ENCODE data around the gene ARL16.

Gene ARL16

GRCh38 chr17:81712468-81713003, 28.9 kb upstream of the ARL16 start:
- no peak for DNase-seq

GRCh38 chr17:81711814-81712467, 28.3 kb upstream of the ARL16 start, which contains the start of gene SLC25A10:
Gene SLC25A10, plus strand, starts transcription at chr17:81712284. Its CDS starts 143 bp downstream, at chr17:81712427.
- DNase-seq: peak; percentile 87

- peak; percentile 45 for DNase-seq
Observed at GRCh38 chr17:81710514-81711308, 27.1 kb upstream of the ARL16 start.

- DNase-seq: no peak
Observed at GRCh38 chr17:81708739-81709185, 25.2 kb upstream of the ARL16 start.

GRCh38 chr17:81707725-81708646, 24.4 kb upstream of the ARL16 start:
- DNase-seq: no peak

- no peak for DNase-seq
Observed at GRCh38 chr17:81706757-81707624, 23.4 kb upstream of the ARL16 start.

GRCh38 chr17:81706232-81706611, 22.6 kb upstream of the ARL16 start:
- no peak for DNase-seq

- DNase-seq: no peak
Observed at GRCh38 chr17:81705518-81706231, 22.1 kb upstream of the ARL16 start.

GRCh38 chr17:81703747-81704654, 20.4 kb upstream of the ARL16 start:
- peak; percentile 44 for DNase-seq

- peak; percentile 94 for DNase-seq
Observed at GRCh38 chr17:81702934-81703746, 19.5 kb upstream of the ARL16 start, which contains the start of gene MRPL12. Gene MRPL12, plus strand, starts transcription at chr17:81703367. Its CDS starts 135 bp downstream, at chr17:81703502.

- peak; percentile 47 for DNase-seq
Observed at GRCh38 chr17:81701288-81702071, 17.9 kb upstream of the ARL16 start.

GRCh38 chr17:81700353-81701287, 17.0 kb upstream of the ARL16 start:
- DNase-seq: no peak

- no peak for DNase-seq
Observed at GRCh38 chr17:81697261-81698044, 13.9 kb upstream of the ARL16 start.

- no peak for DNase-seq
Observed at GRCh38 chr17:81696218-81696941, 12.8 kb upstream of the ARL16 start.

GRCh38 chr17:81695801-81696200, 12.2 kb upstream of the ARL16 start:
- no peak for DNase-seq
